ENCODE results near the gene C14orf180.

DNA sequence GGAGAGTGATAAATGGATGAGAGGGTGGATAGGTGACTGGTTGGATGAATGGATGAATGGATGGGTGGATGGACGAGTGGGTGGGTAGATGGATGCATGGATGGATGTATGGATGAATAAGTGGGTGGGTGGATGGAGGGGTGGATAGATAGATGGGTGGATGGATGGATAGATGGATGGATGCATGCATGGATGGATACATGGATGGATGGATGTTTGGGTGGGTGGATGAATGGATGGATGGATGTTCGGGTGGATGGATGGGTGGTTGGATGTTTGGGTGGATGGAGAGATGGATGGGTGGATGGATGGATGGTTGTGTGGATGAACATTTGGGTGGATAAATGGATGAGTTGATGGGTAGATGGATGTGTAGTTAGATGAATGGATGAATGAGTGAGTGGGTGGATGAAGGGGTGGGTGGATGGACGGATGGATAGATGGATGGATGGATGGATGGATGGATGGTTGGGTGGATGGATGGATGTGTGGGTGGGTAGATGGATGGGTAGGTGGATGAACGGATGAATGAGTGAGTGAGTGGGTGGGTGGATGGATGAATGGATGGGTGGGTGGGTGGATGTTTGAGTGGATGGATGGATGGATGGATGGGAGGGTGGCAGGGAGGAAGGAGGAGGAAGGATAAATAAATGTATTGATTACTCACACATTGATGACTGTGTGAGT is 34.7 kb downstream of the C14orf180 start:
- TF ChIP-seq CTCF (IDR thresholded peaks at IDR 0.05) (no peak), POLR2AphosphoS5 (IDR thresholded peaks at IDR 0.05; ENCODE audit: low read depth, low read length) (no peak)
- TF ChIP-seq, protein P1, sequence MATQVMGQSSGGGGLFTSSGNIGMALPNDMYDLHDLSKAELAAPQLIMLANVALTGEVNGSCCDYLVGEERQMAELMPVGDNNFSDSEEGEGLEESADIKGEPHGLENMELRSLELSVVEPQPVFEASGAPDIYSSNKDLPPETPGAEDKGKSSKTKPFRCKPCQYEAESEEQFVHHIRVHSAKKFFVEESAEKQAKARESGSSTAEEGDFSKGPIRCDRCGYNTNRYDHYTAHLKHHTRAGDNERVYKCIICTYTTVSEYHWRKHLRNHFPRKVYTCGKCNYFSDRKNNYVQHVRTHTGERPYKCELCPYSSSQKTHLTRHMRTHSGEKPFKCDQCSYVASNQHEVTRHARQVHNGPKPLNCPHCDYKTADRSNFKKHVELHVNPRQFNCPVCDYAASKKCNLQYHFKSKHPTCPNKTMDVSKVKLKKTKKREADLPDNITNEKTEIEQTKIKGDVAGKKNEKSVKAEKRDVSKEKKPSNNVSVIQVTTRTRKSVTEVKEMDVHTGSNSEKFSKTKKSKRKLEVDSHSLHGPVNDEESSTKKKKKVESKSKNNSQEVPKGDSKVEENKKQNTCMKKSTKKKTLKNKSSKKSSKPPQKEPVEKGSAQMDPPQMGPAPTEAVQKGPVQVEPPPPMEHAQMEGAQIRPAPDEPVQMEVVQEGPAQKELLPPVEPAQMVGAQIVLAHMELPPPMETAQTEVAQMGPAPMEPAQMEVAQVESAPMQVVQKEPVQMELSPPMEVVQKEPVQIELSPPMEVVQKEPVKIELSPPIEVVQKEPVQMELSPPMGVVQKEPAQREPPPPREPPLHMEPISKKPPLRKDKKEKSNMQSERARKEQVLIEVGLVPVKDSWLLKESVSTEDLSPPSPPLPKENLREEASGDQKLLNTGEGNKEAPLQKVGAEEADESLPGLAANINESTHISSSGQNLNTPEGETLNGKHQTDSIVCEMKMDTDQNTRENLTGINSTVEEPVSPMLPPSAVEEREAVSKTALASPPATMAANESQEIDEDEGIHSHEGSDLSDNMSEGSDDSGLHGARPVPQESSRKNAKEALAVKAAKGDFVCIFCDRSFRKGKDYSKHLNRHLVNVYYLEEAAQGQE (IDR thresholded peaks at IDR 0.05; ENCODE audit: insufficient read depth in 1 of 2, low read depth in 2 of 2, low read length in 1 of 2), result no peak
